ENCODE measurements around the gene LRP6.
A peak's percentile ranks its signal among the peaks of the same experiment; 100 is the strongest.

Gene LRP6

DNA sequence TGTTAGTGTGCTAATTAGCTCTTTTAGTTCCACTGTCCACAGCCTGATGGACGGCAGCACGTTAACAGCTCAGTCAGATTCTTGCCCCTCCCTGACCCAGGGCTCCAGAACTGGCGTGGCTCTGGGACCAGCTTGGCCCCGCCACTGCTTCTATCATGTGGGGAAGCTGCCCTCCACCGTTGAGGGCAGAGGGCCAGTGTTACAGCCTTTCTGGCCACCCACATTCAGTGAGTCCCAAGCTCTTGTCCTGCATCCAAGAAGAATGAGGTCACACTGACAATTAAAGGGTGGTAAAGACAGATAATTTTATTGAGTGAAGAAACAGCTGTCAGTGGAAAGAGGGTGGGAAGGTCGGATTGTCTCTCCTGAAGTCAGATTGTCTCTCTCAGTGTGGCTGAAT, 159.2 kb downstream of the LRP6 start:
- DNase-seq = no peak

DNA sequence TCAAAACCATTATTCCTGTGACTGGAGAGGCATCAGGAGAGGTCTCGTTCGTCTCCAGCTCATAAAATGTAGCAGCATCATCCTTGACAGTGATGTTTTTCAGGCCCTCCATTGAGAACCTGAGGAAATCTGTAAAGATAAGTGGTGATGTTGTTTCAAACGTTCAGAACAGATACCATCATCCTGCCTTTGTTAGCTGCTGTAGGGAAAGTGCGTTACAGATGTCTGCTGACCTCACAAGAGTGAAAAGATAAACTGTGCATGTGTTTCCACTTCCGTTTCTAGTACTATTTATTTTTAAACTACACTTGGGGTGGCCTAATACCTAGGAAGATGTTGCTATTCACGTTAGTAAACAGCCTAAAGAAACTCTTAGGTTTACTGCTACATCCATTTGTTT, 167.7 kb downstream of the LRP6 start:
- DNase-seq = no peak

DNA sequence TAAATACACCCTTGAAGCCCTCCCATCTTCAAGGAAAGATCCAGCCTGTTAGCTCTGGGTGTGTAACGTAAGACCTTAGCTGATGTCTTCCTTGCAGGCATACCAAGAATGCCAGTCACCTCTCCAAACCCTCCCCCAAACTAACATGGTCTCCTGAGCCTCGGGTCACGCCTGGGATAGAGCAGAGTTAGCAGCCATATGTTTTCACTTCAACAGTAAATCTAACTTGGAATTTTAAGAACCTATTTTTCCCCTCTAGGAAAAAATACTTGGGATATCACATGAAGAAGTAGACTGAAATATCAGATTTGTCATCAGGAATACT, 168.2 kb downstream of the LRP6 start:
- DNase-seq = no peak

DNA sequence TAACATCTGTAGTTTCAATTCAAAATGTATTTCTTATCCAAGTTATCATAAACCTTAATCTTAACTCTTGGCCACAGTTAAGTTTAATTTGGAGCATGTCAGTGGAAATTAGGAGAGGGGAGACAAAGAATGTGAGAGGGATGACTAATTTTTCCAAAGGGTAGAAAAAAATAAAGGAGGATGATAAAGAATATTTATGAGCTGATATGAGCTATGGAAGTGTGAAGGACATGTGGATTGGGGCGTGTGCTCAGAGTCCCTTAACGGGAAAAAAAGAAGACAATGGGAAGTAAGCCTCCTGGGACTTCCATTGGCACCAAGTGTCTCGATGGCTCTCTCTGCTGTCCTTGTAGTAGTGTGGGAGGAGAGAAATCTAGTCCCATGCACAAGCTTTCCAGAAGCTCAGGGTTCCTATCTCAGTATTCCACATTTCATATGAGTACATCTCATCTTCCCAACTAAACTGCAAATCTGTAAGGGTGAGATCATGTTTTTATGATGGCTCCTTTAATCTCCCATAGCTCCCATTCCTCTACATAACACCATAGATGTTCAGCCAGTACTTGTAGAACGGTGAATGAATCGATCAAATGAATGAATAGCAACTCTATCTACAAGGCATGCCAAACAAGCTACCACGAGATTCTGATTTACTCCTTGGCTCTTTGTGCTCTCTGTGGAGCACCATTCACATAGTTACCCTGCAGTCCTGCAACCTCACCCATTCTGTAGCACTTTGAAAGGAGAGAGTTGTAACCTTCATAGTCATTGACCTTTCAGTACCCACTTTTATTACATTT, 168.8 kb downstream of the LRP6 start:
- no peak for DNase-seq

- DNase-seq = no peak
Observed at GRCh38 chr12:12095021-12095420, 171.8 kb downstream of the LRP6 start.

DNA sequence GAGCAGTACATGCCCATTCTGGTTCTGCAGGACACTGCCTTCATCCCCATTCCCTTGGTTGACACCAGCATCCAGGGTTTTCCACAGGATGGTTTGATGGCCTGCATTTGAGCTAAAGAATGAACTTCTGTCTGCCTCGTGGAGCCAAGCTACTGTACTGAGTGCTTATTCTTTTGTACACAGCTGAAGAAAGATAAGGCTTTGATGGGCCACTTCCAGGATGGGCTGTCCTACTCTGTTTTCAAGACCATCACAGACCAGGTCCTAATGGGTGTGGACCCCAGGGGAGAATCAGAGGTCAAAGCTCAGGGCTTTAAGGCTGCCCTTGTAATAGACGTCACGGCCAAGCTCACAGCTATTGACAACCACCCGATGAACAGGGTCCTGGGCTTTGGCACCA, 172.4 kb downstream of the LRP6 start:
- DNase-seq = no peak

DNA sequence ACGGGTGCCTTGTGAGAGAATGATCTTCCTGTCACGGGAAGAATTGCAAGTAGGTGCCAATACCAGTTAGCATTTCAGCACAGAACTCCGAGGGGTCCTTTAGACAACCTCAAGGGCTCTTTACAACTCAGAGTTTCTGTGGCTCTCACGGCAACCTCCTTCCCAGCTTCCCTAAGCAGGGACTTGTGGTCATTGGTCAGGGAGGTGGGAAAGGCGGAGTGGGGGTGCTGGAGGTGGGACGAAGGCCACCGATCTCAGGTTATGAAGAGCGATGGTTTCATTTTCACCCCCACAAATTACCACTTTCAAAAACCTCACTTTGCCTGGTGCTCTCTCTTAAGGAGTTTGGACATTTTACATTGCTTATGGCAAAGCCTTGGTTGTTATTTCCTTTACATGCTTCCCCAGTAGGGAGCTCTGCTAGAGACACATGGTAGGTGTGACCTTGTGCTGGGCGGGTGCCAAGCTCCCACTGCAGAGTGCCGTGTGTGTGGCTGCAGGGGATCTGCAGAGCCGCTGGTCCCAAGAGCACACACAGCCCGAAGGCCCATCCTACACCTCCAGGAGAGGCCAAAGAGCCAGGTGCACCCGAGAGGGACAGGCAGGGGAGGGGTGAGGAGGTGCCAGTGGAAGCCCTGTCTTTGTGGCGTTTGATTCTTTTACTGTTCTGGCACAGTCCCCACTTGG, 174.7 kb downstream of the LRP6 start:
- no peak for DNase-seq

DNA sequence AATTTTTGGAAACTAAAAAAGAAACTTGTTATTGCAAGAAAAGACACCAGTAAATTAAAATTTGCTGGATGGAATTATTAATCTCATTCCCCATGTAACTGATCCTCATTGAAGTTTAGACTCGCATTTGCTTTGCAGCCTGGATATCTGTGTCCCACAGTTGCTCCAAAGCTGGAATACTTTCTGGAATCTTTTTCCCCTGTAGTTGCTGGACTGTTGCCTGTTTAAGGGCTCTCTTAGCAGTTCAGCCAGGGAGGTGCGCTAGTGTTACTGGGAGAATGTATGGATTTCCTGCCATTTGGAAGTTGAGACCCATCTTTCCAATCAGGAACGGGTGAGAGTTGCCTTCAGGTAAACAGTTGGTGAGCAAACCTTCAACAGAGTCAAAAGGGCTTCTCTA, 175.8 kb downstream of the LRP6 start:
- DNase-seq = no peak

DNA sequence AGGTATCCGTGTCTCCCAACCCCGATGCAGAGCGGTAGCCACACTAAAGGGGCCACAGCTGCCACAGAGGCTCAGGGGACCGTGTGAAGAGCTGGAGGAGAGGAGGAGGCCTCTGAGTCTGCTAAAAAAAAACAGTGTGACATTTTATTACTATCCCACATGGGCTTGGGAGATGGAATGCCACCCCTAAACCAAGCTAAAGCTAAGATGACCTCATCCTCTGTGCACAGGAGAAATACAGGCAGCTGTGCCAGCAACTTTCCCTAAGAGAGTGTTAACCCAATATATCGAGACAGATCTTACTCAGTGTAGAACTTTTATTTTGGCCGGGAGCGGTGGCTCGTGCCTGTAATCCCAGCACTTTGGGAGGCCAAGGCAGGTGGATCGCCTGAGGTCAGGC, 178.1 kb downstream of the LRP6 start:
- no peak for DNase-seq

DNA sequence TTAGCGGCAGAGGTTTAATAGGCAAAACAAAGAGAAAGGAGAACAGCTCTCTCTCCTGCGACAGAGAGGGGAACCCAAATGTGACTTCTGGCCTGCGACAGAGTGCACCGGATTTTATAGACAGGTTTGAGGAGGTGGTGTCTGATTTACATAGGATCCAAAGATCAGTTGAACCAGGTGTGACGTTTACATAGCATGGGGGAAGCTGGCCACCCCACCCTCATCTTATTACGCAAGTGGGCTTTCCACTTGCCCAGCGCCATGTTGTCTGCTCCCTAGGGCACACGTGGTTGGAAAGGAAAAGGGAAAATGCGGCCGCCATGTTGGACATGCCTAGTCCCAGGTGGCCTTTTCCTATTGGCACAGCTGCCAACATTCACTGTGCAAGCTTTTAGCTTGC, 178.7 kb downstream of the LRP6 start:
- no peak for DNase-seq

DNA sequence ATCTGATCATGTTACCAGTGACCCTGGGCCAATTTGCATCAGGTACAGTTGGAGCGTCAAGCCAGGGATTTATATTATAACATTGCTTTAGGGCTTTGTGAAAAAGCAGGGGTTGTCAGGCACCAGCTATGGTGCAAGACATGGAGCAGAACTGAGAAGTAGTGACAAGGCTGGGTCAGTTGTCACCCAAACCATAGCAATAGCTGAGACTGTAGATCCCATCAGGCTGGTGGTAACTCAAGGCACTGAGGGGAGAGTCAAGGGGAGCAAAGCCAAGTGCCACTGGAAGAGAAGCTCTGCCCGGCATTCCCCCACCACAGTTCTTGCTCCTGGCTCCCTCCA, 179.2 kb downstream of the LRP6 start:
- no peak for DNase-seq

GRCh38 chr12:12086973-12087692, 179.7 kb downstream of the LRP6 start:
- DNase-seq = no peak

- DNase-seq = no peak
Observed at GRCh38 chr12:12086362-12086761, 180.5 kb downstream of the LRP6 start.

- no peak for DNase-seq
Observed at GRCh38 chr12:12083688-12084087, 183.2 kb downstream of the LRP6 start.

GRCh38 chr12:12081836-12082497, 184.9 kb downstream of the LRP6 start:
- peak in 1 of 2 experiments; percentile 50 for DNase-seq

- DNase-seq = no peak
Observed at GRCh38 chr12:12079291-12079690, 187.6 kb downstream of the LRP6 start.

DNA sequence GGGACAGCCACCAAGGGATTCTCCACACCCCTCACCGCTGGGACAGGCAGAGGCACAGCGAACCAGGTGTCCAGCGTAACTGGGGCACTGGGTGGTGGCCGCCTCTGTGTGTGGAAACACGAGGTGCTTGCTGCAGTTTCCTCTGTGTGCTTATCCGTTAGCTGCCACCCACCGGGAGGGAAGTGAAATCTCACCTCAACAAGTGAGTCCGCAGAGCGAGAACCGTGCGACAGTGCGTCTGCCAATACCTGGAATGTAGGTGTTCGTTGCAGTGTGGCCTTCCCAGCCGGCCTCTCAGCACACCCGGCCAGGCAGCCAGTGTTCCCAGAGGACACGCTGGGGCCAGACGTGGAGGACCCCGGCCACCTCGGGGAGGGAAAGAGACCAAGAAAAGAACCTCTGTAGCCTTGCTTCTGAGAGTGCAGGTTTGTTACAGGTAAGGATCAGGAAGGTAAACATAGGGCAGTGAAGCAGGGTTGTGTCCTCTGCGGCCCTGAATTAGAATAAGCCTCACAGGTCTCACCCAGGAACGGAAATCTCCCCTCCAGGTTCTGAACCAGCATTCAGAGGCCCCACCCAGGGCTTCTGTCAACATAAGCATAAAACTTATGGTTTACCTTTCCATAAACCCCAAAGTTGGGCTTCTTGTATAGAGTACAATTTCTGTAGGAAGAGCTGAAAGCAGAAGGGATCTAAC, 194.6 kb downstream of the LRP6 start:
- no peak for DNase-seq

GRCh38 chr12:12070674-12071656, 195.9 kb downstream of the LRP6 start, which contains the start of gene BCL2L14:
TSS of gene BCL2L14 (plus strand) at chr12:12070939. CDS start at chr12:12079306, 8,367 bp downstream.
- no peak for DNase-seq

GRCh38 chr12:12069821-12070548, 196.9 kb downstream of the LRP6 start:
- no peak for DNase-seq

GRCh38 chr12:12068751-12069150, 198.1 kb downstream of the LRP6 start:
- no peak for DNase-seq

Data from SW 1271 (cell line).